COLO668 (cell line): ENCODE data around the gene PACSIN1.

Experiments used
- DNase-seq: peaks from one replicate; lab custom pipeline; 2025; ENCODE audit not compliant: unreplicated experiment; lab: John Stamatoyannopoulos, UW

PACSIN1 gene

GRCh38 chr6:34543421-34543820, 77.5 kb downstream of the PACSIN1 start:
- DNase-seq, result no peak

GRCh38 chr6:34544052-34544604, 78.3 kb downstream of the PACSIN1 start:
- no peak for DNase-seq

GRCh38 chr6:34544776-34545471, 79.0 kb downstream of the PACSIN1 start:
- DNase-seq, result no peak

- peak; percentile 69 for DNase-seq
Observed at GRCh38 chr6:34546551-34547321, 80.9 kb downstream of the PACSIN1 start.

- DNase-seq, result peak; percentile 23
Observed at GRCh38 chr6:34547701-34548644, 82.1 kb downstream of the PACSIN1 start.

DNA sequence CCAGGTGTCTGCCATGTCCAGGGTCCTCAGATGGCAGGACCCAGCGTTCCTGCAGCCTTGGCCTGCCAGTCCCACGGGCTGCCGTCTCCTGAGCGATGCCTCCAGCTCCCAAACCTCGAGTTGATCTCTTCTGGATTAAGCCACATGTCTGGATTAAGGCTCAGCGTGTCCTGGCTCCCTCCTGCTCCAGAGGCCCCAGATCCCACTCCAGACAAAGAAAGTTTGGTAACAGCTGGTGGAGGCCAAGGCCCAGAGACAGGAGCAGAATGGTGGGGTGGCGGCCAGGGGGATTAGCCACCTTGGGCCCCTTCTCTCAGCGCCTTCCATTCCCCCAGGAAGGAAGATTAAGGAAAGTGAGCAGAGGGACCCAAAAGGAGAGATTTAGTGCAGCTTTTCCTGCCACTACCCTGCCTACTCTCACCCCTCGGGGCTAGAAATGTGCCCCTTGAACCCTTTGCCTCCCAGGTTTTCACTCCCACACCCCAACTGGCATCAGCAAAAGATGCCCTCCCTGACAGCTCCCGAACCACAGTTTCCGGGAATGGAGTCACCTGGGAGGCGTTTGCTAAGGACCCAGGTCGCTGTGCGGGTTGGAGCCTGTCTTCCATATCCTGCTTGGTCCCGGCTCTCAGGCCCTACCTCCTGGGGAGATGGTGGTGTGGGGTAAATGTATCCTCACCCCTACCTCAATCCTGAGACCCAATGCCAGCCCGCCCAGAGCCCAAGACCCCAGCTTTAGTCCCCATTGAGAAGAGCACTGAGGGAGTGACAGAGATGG, 83.3 kb downstream of the PACSIN1 start:
- no peak for DNase-seq

DNA sequence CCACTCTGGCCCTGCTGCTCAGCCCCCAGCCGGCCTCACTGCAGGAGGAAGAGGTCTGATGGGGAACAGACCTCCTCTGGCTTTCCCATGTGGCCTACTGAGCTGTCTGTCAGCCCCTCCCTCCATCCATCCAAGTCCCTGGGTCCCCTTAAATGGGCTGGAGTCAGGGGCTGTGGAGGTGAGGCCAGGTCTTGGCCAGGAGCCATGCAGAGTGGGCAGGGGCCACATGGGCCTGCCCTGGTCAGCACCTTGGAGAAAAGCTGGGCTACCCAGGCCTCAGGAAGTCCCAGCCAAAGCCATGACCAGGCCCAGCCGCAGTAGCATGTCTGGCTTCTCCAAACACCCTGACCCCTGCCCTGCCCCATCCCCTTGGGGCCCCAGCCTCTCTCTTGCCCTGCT, 83.9 kb downstream of the PACSIN1 start:
- DNase-seq, result no peak

DNA sequence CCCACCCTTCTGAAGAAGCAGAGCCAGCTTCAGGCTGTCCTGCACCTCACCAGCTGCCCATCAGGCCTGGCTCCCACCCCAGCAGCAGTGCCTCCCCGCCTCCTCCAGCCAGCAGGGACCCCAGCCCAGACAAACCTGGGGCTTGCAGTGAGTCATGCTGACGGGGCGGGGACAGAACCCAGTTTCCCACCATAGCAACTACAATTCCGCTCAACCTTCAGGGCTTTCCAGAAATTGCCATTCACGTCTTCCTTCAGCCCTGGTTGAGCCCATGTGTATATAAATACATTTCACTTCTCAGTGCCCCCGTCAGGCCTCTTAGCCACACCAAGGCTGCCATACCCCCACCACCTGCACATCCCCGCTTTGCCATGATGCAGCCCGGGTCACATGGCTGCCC, 85.8 kb downstream of the PACSIN1 start:
- DNase-seq, result no peak

- DNase-seq, result no peak
Observed at GRCh38 chr6:34552620-34553019, 86.7 kb downstream of the PACSIN1 start.

DNA sequence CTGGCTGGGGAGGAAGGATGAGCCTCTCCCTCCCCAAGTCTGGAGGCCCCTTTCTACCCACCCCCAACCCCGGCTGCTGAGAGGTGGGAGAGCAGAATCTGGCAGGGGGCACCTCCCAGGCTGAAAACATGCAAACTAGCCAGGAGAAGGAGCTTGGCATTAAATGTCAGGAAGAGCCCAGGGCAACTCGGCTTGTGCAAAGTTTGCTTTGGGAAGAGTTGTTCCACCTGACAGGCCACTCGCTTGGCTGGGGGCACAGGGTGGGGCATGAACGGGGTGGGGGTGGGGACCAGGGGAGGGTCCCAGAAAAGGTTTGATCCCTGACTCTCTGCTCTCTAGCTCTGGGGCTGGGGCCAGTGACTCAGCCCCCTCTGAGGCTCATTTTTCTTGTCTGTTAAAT, 87.3 kb downstream of the PACSIN1 start:
- no peak for DNase-seq

- DNase-seq, result no peak
Observed at GRCh38 chr6:34553750-34554149, 87.9 kb downstream of the PACSIN1 start.

DNA sequence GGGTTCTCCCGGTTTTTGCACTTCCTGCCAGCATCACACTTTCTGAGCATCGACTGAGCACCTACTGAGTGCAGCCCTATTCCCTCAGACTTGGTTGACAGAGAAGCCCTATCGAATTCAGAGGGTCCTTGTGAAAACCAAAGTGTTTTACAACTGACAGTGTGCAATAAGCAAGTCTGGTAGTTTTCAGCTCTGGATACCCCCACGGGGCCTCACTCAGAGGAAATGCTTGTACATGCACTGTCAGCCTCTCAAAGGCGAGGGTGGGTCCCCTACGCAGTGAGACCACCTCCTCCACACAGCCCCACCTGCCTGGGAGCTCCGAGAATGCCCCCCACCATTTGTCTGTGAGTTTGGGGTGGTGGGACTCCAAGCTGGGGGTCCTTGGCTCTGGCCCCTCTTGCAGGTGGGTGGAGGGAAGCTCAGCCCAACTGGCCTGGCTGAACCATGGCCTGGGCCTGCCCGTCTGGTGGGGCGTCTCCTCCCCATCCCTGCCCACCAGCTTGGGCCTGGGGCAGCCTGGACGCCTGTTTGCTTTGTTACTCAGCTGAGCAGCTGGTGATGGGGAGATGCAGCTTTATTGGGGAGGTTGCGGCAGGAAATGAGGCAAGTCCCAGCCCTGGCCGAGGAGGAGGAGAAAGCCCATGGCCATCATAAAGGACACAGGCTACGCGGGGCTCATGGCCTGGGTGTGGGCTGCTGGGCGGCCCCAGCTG, 88.6 kb downstream of the PACSIN1 start:
- no peak for DNase-seq

- DNase-seq, result no peak
Observed at GRCh38 chr6:34555007-34555322, 89.1 kb downstream of the PACSIN1 start.

DNA sequence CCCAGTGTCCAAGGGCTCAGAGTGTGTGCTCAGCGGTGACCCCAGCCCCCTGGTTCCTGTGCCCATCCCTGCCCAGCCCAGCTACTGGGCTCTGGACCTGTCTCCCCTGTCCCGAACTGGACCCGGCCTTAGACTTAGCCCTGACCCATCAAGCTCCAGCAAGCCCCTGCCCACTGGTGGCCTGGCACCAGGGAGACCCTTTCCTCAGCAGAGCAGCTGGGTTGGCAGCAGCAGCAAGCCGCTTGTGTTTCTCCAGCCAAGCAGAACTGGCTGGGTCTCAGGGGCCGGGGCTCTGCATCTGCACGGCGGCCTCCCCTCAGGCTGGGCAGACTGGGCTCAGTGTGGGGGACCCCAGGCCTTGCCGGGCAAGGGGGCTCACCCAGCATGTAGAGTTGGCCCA, 89.5 kb downstream of the PACSIN1 start:
- DNase-seq, result no peak

GRCh38 chr6:34556031-34556471, 90.2 kb downstream of the PACSIN1 start, which contains the start of gene SPDEF:
Gene SPDEF, minus strand, starts transcription at chr6:34556329. Its CDS starts 11,874 bp downstream, at chr6:34544455.
- DNase-seq, result no peak

- no peak for DNase-seq
Observed at GRCh38 chr6:34556493-34556892, 90.6 kb downstream of the PACSIN1 start.

DNA sequence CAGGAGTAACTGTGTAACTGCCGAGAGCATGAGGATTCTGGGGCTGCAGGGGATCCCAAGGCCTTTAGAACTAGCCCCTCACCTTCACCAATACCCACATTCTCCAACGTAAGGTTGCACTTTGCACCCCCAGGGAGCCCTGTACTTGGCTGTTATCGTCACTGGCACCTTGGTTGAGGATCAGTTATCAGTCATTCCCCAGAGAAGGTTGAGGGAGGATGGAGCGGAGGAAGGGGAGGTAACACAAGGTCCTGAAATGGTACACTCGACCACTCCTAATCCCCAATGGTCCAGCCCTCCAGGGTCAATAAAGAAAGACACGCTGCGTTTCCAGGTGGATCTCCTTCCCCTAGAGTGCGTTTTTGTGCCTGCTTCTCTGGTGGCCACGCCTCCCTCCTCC, 91.4 kb downstream of the PACSIN1 start:
- DNase-seq, result no peak

DNA sequence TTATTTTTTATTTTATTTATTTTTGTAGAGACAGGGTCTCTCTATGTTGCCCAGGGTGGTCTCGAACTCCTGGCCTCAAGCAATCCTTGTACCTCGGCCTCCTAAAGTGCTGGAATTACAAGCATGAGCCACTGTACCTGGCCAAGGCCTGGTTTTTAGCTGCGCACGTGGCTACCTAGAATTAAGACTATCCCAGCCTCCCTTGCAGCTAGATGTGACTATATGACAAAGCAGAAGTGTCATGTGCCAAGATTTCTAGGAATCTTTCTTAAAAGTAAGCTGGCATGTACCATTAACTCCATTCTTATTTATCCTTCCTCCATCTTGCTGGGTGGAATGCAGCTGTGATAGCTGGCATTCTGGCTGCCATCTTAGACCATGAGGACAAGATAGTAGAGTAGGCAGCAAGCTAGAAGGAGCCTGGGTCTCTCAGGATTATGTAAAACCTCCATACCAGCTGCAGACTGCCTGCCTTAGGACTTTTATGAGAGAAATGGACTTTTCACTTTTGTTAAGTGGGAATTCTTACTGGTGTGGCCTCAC, 92.4 kb downstream of the PACSIN1 start:
- no peak for DNase-seq

DNA sequence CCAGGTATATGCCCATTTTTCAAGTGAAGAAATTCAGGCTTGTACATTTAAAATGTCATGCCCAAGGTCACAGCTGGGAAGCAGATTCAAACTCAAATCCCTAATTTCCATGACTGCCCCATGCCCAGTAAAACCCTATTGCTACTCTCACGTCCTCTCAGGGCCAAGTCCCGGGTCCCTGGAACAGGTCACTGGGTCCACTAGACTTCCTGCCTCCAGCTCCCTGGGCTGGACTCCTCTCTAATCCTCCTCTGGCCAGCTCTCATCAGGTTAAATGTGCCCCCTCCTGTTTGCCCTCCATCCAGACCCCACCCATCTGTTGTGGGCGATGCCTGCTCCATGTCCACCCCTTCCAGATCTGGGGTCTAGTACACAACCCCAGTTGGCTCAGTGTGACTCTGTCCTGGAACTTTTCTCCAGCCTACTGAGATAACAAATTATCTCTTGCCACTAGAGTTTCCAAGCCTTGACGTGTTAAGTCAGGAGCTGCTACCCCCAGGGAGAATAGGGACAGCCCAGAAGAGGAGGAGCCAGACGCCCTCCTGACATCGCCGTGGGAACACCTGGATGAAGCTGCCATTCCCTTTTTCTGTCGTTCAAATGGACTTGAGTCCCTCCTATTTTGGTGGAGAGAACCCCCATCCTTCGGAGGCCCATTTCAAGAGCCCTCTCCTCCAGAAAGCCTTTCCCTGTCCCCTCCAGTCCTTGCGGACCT, 93.9 kb downstream of the PACSIN1 start:
- no peak for DNase-seq
